H1 (cell line): ENCODE measurements around the gene KIF25. TPM values are rescaled to one million over a fixed set of nuclear protein-coding genes. Genes with fewer than 3 reads are reported as not detected.

Source experiments
- CTCF ChIA-PET: fragments of 300-600 bp; sonication (Branson Sonifier 250); formaldehyde crosslinking; loops from one replicate; lab custom pipeline; 2021; ENCODE audit not compliant: partially characterized antibody; lab: Charles Lee
- POLR2A ChIA-PET: fragments of 300-600 bp; sonication (Branson Sonifier 250); formaldehyde crosslinking; loops from one replicate; lab custom pipeline; 2021; ENCODE audit warnings: inconsistent platforms; ENCODE audit not compliant: partially characterized antibody; lab: Charles Lee
- DNase-seq, 2 experiments: peaks; one replicate each; pipeline versions ENCODE4 v3.0.0 to v3.0.0-alpha.2; 2010 to 2022; ENCODE audit warnings: low spot score in 2 of 2, low read depth in 1 of 2, mixed read lengths in 1 of 2
- FAIRE-seq: peaks from 2 replicates; lab custom pipeline; 2011; peaks lifted over from hg19 to GRCh38; lab: Jason Lieb, UNC
- H2AFZ ChIP-seq: 2 replicates; pipeline ENCODE4 v1.8.1; 2012; ENCODE audit warnings: low read length, inconsistent platforms
- H2AK5ac ChIP-seq: 2 replicates; pipeline ENCODE4 v1.6.1; 2013; ENCODE audit warnings: low read depth, low read length
- H2BK120ac ChIP-seq: replicated peaks from 2 replicates; pipeline ENCODE3; 2013; ENCODE audit warnings: low read depth, low read length, inconsistent platforms
- H2BK12ac ChIP-seq: 2 replicates; pipeline ENCODE4 v1.6.1; 2013; ENCODE audit warnings: low read depth, low read length
- H2BK15ac ChIP-seq: 2 replicates; pipeline ENCODE4 v1.6.1; 2013; ENCODE audit warnings: low read length
- H2BK20ac ChIP-seq: 2 replicates; pipeline ENCODE4 v1.6.1; 2013; ENCODE audit warnings: low read length
- H2BK5ac ChIP-seq: 2 replicates; pipeline ENCODE4 v1.6.1; 2013; ENCODE audit warnings: low read depth, low read length
- H3K14ac ChIP-seq: 2 replicates; pipeline ENCODE4 v1.6.1; 2013; ENCODE audit warnings: inconsistent platforms; ENCODE audit not compliant: insufficient read length
- H3K18ac ChIP-seq: 2 replicates; pipeline ENCODE4 v1.6.1; 2013; ENCODE audit warnings: low read length; ENCODE audit errors: extremely low read depth
- H3K23ac ChIP-seq: 2 replicates; pipeline ENCODE4 v1.6.1; 2013; ENCODE audit warnings: inconsistent platforms; ENCODE audit not compliant: insufficient read length
- H3K23me2 ChIP-seq: 2 replicates; pipeline ENCODE4 v1.6.1; 2013; ENCODE audit warnings: low read depth, low read length
- H3K27ac ChIP-seq: 2 replicates; pipeline ENCODE4 v1.6.1; 2011; ENCODE audit warnings: low read depth, low read length, inconsistent platforms
- H3K27me3 ChIP-seq, 4 experiments: replicated peaks in 1 of 4; 1 replicate in 1 of 4; 2 replicates in 3 of 4; pipeline versions ENCODE4 v1.6.1 to v1.8.1; 2011 to 2013; ENCODE audit warnings: low read length in 3 of 4, mild to moderate bottlenecking in 3 of 4, inconsistent platforms in 2 of 4, mixed read lengths in 2 of 4, moderate library complexity in 1 of 4; ENCODE audit not compliant: control insufficient read depth in 3 of 4, insufficient read depth in 3 of 4; ENCODE audit errors: extremely low read depth in 1 of 4
- H3K36me3 ChIP-seq, 4 experiments: 2 replicates each; pipeline versions ENCODE4 v1.6.1 to v1.8.1; 2011 to 2013; ENCODE audit warnings: mild to moderate bottlenecking in 4 of 4, low read length in 3 of 4, moderate library complexity in 2 of 4, control low read depth in 1 of 4, inconsistent platforms in 1 of 4; ENCODE audit not compliant: insufficient read depth in 4 of 4, control insufficient read depth in 2 of 4
- H3K4ac ChIP-seq: replicated peaks from 2 replicates; pipeline ENCODE3; 2013; ENCODE audit warnings: low read length, low read depth, mixed read lengths, inconsistent platforms; ENCODE audit not compliant: insufficient read length
- H3K4me1 ChIP-seq, 4 experiments: replicated peaks in 1 of 4; 1 replicate in 1 of 4; 2 replicates in 3 of 4; pipeline versions ENCODE4 v1.6.1 to v1.8.1; 2011 to 2013; ENCODE audit warnings: low read length in 3 of 4, inconsistent platforms in 2 of 4, mixed read lengths in 1 of 4; ENCODE audit not compliant: insufficient read depth in 4 of 4, control insufficient read depth in 3 of 4
- H3K4me2 ChIP-seq, 2 experiments: 2 replicates each; pipeline versions ENCODE4 v1.6.1 to v1.8.1; 2011 to 2013; ENCODE audit warnings: low read depth in 2 of 2, low read length in 2 of 2, control low read depth in 1 of 2, inconsistent platforms in 1 of 2, mild to moderate bottlenecking in 1 of 2; ENCODE audit not compliant: insufficient read depth in 1 of 2
- H3K4me3 ChIP-seq, 4 experiments: fragments of 200-600, 300-600 bp in 1 of 4; sonication (generic), shearing (Covaris generic), sonication (Bioruptor Twin) in 1 of 4; 2 replicates each; pipeline versions ENCODE4 v1.5.1 to v1.8.1; 2011 to 2016; ENCODE audit warnings: low read length in 4 of 4, low read depth in 3 of 4, control low read depth in 2 of 4, inconsistent platforms in 2 of 4, mild to moderate bottlenecking in 2 of 4, mixed read lengths in 1 of 4, moderate library complexity in 1 of 4; ENCODE audit not compliant: insufficient read depth in 2 of 4; ENCODE audit errors: extremely low read depth in 1 of 4
- H3K56ac ChIP-seq: replicated peaks from 2 replicates; pipeline ENCODE3; 2013; ENCODE audit warnings: low read depth, mild to moderate bottlenecking, mixed read lengths, low read length, inconsistent platforms; ENCODE audit not compliant: insufficient read length
- H3K79me1 ChIP-seq: 2 replicates; pipeline ENCODE4 v1.6.1; 2013; ENCODE audit warnings: low read depth, low read length, control low read depth
- H3K79me2 ChIP-seq, 2 experiments: 2 replicates each; pipeline versions ENCODE4 v1.6.1 to v1.8.1; 2012 to 2013; ENCODE audit warnings: low read length in 2 of 2, mild to moderate bottlenecking in 2 of 2, inconsistent platforms in 1 of 2; ENCODE audit not compliant: insufficient read depth in 2 of 2, control insufficient read depth in 1 of 2
- H3K9ac ChIP-seq, 4 experiments: replicated peaks in 1 of 4; 1 replicate in 1 of 4; 2 replicates in 3 of 4; pipeline versions ENCODE4 v1.6.1 to v1.8.1; 2011 to 2013; ENCODE audit warnings: low read depth in 3 of 4, low read length in 3 of 4, control low read depth in 2 of 4, mild to moderate bottlenecking in 2 of 4, moderate library complexity in 2 of 4, inconsistent platforms in 1 of 4; ENCODE audit errors: extremely low read depth in 1 of 4
- H3K9me3 ChIP-seq, 2 experiments: 2 replicates each; pipeline versions ENCODE4 v1.6.1 to v1.8.1; 2012 to 2013; ENCODE audit warnings: mild to moderate bottlenecking in 2 of 2, moderate library complexity in 2 of 2, control low read depth in 1 of 2, inconsistent platforms in 1 of 2, low read depth in 1 of 2, low read length in 1 of 2, mixed read lengths in 1 of 2; ENCODE audit not compliant: insufficient read depth in 2 of 2
- H4K20me1 ChIP-seq, 2 experiments: replicated peaks in 1 of 2; 2 replicates each; pipeline versions ENCODE3 to v1.8.1; 2011 to 2013; ENCODE audit warnings: inconsistent platforms in 2 of 2, low read length in 2 of 2, mild to moderate bottlenecking in 1 of 2; ENCODE audit not compliant: insufficient read depth in 2 of 2, control insufficient read depth in 1 of 2
- H4K5ac ChIP-seq: 2 replicates; pipeline ENCODE4 v1.6.1; 2013; ENCODE audit warnings: low read length, low read depth, mixed read lengths, inconsistent platforms; ENCODE audit not compliant: insufficient read length
- H4K8ac ChIP-seq: 2 replicates; pipeline ENCODE4 v1.8.0; 2013; ENCODE audit warnings: mild to moderate bottlenecking, moderate library complexity, low read length, inconsistent platforms; ENCODE audit not compliant: insufficient read depth; ENCODE audit errors: extremely low read depth
- H4K91ac ChIP-seq: replicated peaks from 2 replicates; pipeline ENCODE3; 2013; ENCODE audit warnings: low read length, mixed read lengths, inconsistent platforms; ENCODE audit not compliant: insufficient read length
- ASH2L ChIP-seq: fragments of 200-600, 300-600 bp; sonication (generic); IDR thresholded peaks from one replicate; pipeline ENCODE4 v1.7.1; 2017; ENCODE audit warnings: low read length
- BRCA1 ChIP-seq: IDR thresholded peaks from 2 replicates; pipeline ENCODE4 v1.6.1; 2012; ENCODE audit warnings: low read depth, low read length, improper control_type of control experiment
- CHD1 ChIP-seq: IDR thresholded peaks from 2 replicates; pipeline ENCODE4 v1.6.1; 2012; ENCODE audit warnings: low read depth, low read length, improper control_type of control experiment
- EGR1 ChIP-seq: IDR thresholded peaks from 2 replicates; pipeline ENCODE4 v1.6.1; 2011; ENCODE audit warnings: low read depth, low read length, borderline replicate concordance
- EZH2 ChIP-seq: fragments of 200-600 bp; sonication (generic); IDR thresholded peaks from 2 replicates; pipeline ENCODE4 v1.7.1; 2012; ENCODE audit warnings: low read depth, mild to moderate bottlenecking, moderate library complexity, low read length, inconsistent platforms; ENCODE audit not compliant: severe bottlenecking
- NANOG ChIP-seq: IDR thresholded peaks from 2 replicates; pipeline ENCODE4 v1.6.1; 2011; ENCODE audit warnings: low read length, low read depth, mild to moderate bottlenecking, inconsistent platforms; ENCODE audit not compliant: insufficient read depth, poor library complexity, severe bottlenecking
- PHF8 ChIP-seq: fragments of 200-600 bp; sonication (generic); conservative IDR thresholded peaks from 2 replicates; pipeline ENCODE4 v1.7.1; 2012; ENCODE audit warnings: low read depth, mild to moderate bottlenecking, inconsistent platforms, low read length, moderate library complexity
- POU5F1 ChIP-seq: IDR thresholded peaks from 2 replicates; pipeline ENCODE4 v1.6.1; 2011; ENCODE audit warnings: low read depth, mild to moderate bottlenecking, low read length, moderate library complexity
- TCF12 ChIP-seq: IDR thresholded peaks from 2 replicates; pipeline ENCODE4 v1.6.1; 2011; ENCODE audit warnings: low read depth, mild to moderate bottlenecking, low read length
- TEAD4 ChIP-seq: IDR thresholded peaks from 2 replicates; pipeline ENCODE4 v1.6.1; 2012; ENCODE audit warnings: low read depth, low read length, inconsistent platforms, mixed read lengths
- USF2 ChIP-seq: IDR thresholded peaks from 2 replicates; pipeline ENCODE4 v1.6.1; 2011; ENCODE audit warnings: low read length, improper control_type of control experiment
- WGBS, 2 experiments: shearing (Covaris generic) in 1 of 2; methylation state at CpG; one replicate each; pipeline versions ENCODE4 v1.1.6 to v1.1.7; 2013 to 2015; ENCODE audit warnings: low lambda C conversion rate in 2 of 2, mixed read lengths in 2 of 2, inconsistent platforms in 1 of 2, low coverage in 1 of 2, missing lambda C conversion rate in 1 of 2; ENCODE audit not compliant: insufficient replicate concordance in 2 of 2, insufficient coverage in 1 of 2, insufficient read length in 1 of 2; ENCODE audit errors: extremely low coverage in 1 of 2, missing lambda C conversion rate in 1 of 2; 5-methylcytosine and 5-hydroxymethylcytosine counted together
- polyA plus RNA-seq, 7 experiments: library from polyadenylated mRNA; depleted of rRNA in 3 of 7; stranded (reverse) in 5 of 7; unstranded in 2 of 7; fragments of >200 nt in 5 of 7; fragments of 200-250 nt in 2 of 7; gene quantifications; 1 replicate in 5 of 7; 2 replicates in 1 of 7; 4 replicates in 1 of 7; pipeline versions ENCODE4 v1.2.1 to v1.2.3, GENCODE V29; 2011 to 2013; ENCODE audit warnings: missing spikeins in 2 of 7, mixed read lengths in 2 of 7
- total RNA-seq: library from RNA; stranded (reverse); fragmentation: NEBNext Ultra II Directional; extraction: Animal tissue kit (Norgen Biotek cat#: 25700); gene quantifications from 2 replicates; pipeline ENCODE4 v1.2.1, GENCODE V29; 2021
- TF ChIP-seq, protein P1 (sequence below): IDR thresholded peaks from 2 replicates; pipeline ENCODE4 v1.6.1; 2012; ENCODE audit warnings: low read length, inconsistent platforms

KIF25 gene
- total and polyA plus RNA-seq, 2 of the 8 experiments (the other 6 are each of a cell fraction or from before 2014, with no cell fraction given): 1.5 to 2.0 TPM

GRCh38 chr6:167993169-167993568 is 4.3 kb upstream of the KIF25 start:
- no peaks in the 10 kb centered on the region for H3K79me2 ChIP-seq
- no peak overlapping the region for H4K8ac ChIP-seq
- CTCF ChIA-PET: no interaction called here
- no peak overlapping the region for H3K27ac ChIP-seq
- H2AFZ ChIP-seq: no peak overlapping the region
- 94% methylated on average over 16 of the region's 16 CpGs; no CpG with 5 or more reads in 1 of the 2 experiments for WGBS, 2 experiments
- H4K91ac ChIP-seq: no peak overlapping the region
- FAIRE-seq: no peak
- no peak overlapping the region for H2AK5ac ChIP-seq
- H3K4me2 ChIP-seq: no peak overlapping the region
- no peak overlapping the region for H2BK20ac ChIP-seq
- H3K79me1 ChIP-seq: no peaks in the 10 kb centered on the region; the same call in 1 of the 2 replicates
- no peak overlapping the region for H2BK15ac ChIP-seq
- H3K9me3 ChIP-seq: peaks cover 0 to 4% of the 10 kb centered on the region in 2 experiments; a peak in 1 of 4 replicates
- H3K4me3 ChIP-seq: no peak overlapping the region
- POLR2A ChIA-PET: interaction anchor here (1.2 kb wide), 1 partner anchor 89 kb away, joined by 3 read pairs; no protein-coding TSS in a partner anchor
- H3K23me2 ChIP-seq: no peaks in the 10 kb centered on the region
- no peak overlapping the region for H3K14ac ChIP-seq
- H3K4ac ChIP-seq: no peak overlapping the region
- H3K36me3 ChIP-seq: no peaks in the 10 kb centered on the region
- H3K4me1 ChIP-seq: peaks cover 0 to 12% (median 3%) of the 10 kb centered on the region in 4 experiments; a peak in 6 of 7 replicates
- H2BK5ac ChIP-seq: no peak overlapping the region
- H3K18ac ChIP-seq: no peak overlapping the region
- no peaks in the 10 kb centered on the region for H4K20me1 ChIP-seq
- no peak overlapping the region for H4K5ac ChIP-seq
- H2BK12ac ChIP-seq: no peak overlapping the region
- H2BK120ac ChIP-seq: no peak overlapping the region
- no peak overlapping the region for H3K56ac ChIP-seq
- DNase-seq: peak in 1 of 2 experiments; percentile 13
- no peak overlapping the region for H3K9ac ChIP-seq
- no peak overlapping the region for H3K23ac ChIP-seq
- H3K27me3 ChIP-seq: no peaks in the 10 kb centered on the region
- TF ChIP-seq TEAD4 (no peak), PHF8 (no peak), USF2 (no peak), CHD1 (no peak), NANOG (no peak), POU5F1 (no peak), EGR1 (no peak), TCF12 (no peak), ASH2L (no peak), EZH2 (no peak), BRCA1 (no peak)
- TF ChIP-seq, protein P1, sequence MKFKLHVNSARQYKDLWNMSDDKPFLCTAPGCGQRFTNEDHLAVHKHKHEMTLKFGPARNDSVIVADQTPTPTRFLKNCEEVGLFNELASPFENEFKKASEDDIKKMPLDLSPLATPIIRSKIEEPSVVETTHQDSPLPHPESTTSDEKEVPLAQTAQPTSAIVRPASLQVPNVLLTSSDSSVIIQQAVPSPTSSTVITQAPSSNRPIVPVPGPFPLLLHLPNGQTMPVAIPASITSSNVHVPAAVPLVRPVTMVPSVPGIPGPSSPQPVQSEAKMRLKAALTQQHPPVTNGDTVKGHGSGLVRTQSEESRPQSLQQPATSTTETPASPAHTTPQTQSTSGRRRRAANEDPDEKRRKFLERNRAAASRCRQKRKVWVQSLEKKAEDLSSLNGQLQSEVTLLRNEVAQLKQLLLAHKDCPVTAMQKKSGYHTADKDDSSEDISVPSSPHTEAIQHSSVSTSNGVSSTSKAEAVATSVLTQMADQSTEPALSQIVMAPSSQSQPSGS: no peak
